GM15510 (cell line): ENCODE measurements around the gene GLT1D1.

Source experiments
- POLR2A ChIP-seq: IDR thresholded peaks from 3 replicates; pipeline ENCODE4 v1.6.1; 2011; ENCODE audit warnings: borderline replicate concordance; ENCODE audit not compliant: insufficient read length; ENCODE audit errors: extremely low read depth

The GLT1D1 gene

DNA sequence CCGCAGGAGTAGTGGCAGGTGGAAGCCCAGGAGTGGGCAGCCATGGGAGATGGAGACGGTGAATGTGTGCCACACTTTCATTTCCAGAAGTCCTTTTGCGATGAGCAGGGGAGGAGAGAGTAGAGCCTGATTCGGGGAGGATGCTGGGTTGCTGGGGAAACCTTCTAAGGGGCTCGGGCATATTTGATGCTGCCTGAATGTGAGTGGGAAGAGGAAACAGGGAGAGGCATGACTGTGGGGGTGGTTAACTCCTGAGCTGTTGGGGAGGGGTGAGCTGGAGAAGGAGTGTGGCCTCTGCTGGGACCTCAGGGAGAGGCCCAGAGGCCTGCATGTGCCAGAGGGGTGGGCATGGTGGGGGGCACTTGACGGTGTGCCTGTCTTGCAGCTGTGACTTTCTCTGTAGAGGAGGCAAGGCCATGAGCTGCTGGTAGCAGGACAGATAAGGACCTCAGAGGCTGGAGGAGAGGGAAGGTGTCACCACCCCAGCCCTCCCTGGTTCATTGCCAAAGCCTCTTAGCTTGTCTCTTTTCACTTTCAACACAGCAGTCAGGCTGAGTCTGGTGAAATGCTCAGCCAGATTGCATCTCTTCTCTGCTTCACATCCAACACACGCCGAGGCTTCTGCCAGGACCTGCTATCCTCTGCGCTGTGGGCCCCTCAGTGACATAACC, 11.4 kb downstream of the GLT1D1 start:
- TF ChIP-seq POLR2A = no peak

DNA sequence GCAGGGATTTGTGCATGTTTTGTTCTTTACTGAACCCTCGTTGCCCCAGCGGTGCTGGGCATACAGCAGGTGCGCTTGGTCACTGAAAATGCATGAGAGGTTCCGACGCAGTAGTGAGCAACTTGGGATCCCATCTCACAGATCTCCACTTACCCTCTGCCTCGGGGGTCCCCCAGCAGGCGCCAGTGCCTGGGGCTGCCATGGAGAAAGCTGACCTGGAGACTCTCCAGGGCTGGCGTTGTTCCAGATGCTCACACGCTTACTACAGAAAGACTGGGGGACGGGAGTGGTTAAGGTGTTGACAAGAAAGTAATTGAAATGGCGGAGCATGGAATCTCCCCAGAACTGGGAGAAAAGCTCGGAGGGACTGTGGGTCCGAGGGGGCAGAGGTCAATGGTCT, 14.2 kb downstream of the GLT1D1 start:
- no peak for TF ChIP-seq POLR2A

DNA sequence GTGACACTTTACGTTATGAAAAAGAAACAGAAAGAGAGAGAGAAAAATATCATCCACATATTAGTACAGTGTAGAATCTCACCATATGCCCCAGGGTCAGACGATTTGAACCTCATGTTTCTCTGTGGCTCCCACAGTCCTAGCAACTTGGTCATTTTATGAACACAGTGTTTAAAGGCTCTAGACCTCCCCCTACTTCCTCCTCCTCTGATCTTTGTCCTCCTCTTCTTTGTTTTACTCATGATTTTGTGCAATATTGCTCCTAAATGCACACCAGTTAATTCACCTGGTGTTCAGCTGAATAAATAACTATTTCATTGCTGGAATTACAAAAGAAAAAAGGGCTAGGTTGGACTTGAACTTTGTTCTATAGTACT, 18.2 kb downstream of the GLT1D1 start:
- no peak for TF ChIP-seq POLR2A

DNA sequence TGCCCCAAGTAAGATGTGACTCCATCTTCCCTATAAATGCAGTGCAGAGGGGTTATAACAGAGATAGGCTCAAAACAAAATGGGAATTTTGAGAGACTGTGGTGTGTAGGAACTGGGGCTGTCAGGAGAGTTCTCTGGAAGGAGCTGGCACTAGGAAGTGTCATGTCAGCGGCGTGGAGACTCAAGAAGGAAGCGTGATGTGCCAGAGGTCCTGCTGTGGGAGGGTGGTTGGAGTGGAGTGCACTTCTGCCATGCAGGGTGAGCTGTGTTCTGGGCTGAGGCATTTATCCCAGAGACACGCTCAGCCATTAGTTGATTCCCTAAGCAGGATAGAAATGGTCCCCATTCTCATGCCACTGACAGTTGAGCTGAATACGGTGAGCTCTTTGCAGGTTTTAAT, 19.0 kb downstream of the GLT1D1 start:
- no peak for TF ChIP-seq POLR2A

DNA sequence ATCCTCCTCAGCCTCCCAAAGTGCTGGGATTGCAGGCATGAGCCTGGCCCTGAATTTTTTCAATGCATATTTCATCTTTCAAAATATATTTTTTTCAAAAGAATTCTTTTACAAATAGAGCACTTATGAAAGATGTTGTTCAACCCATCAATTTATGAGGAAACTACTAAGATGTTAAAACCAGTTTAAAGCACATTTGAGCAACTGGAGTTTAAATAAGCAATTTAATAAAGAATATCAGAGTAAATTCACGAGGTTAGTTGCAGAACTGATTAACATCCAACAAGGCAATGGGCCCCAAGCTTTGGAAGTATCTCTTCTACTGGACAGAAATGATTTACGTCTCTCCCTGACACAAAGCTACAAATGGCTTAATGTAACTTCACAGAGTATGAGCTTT, 23.3 kb downstream of the GLT1D1 start:
- TF ChIP-seq POLR2A = no peak

DNA sequence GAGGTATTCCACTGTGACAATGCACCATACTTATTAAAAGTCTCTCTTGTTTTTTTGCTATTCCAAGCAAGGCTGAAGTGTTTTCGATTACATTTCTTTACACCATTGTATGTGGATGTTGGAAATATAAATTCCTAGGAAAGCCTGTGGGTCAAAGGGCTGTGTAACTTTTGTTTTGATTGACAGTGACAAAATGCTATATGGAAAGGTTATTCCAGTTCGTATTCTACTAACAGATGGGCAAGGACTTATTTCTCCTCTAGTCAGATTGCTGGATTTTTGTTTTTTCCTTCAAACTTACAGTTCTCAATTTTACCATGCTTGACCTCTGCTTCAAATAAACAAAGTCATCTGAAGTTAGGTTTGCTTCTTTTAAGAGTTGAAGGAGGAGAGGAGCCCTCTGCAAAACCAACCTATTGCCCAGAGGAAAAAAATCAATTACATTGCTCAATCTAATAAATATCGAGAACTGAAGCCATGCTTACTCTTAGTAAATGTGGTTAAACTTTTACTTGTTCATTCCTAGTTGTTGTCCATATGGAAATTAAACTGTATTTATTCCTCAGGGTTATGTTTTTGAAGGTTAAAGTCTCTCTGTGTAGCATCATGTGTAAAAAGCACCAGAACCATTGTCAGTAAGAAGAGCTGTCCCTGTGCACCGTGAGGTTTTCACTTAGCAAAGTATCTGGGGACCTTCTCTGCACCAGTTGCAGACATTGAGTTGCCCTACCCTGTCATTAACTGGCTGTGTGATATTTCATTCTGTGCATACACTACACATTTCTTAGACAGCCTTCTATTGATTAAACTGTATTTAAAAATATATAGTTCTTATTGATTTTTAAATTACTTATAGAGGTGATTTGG, 26.9 kb downstream of the GLT1D1 start:
- no peak for TF ChIP-seq POLR2A

DNA sequence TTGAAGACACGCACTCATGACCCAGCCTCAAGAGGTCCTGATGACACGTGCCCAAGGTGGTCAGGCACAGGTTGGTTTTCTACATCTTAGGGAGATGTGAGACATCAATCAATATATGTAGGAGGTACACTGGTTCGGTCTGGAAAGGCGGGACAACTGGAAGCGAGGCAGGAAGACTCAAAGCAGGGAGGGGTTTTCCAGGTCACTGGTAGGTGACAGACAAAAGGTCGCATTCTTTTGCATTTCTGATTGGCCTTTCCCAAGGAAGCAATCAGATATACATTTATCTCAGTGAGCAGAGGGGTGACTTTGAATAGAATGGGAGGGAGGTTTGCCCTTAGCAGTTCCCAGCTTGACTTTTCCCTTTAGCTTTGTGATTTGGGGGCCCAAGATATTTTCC, 38.6 kb downstream of the GLT1D1 start:
- TF ChIP-seq POLR2A = no peak

DNA sequence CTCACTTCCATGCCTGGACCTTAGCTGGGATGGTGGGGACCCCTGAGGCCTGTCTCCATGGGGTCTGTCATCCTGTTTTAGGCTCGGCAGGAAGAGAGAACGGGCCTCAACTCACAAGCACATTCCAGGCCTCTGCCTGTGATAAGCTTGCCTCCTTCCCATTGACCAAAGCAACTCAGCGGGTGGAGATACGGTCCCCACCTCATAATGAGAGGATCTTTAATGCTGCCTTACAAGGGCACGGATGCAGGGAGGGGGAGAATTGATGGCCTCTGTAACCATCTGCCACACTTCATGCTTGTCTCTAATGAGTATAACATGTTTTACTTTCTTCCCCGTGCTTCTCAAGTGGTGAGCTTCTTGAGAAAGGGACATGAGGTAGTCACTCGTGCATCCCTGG, 50.0 kb downstream of the GLT1D1 start:
- no peak for TF ChIP-seq POLR2A

DNA sequence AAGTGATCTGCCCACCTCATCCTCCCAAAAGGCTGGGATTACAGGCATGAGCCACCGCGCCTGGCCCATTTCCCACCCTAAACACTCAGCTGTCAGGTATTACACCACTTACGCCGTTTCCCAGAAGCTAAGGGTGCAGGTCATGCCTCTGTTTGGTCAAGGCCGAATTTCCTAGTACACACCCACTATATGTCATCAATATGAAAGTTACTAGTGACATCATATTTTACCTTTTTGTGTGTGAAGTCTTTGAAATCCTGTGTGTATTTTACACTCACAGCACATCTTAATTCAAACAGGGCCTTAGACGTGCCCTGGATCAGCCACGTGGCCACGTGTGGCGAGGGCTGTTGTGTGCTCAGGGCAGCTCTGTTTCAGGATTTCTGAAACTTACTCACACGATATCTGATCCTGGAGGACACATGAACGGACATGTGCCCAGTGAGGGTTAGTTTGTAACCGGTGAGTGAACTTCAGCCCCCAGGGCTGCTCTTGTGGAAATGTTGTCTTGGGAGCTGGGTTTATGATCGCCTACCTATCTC, 51.8 kb downstream of the GLT1D1 start:
- TF ChIP-seq POLR2A = no peak

DNA sequence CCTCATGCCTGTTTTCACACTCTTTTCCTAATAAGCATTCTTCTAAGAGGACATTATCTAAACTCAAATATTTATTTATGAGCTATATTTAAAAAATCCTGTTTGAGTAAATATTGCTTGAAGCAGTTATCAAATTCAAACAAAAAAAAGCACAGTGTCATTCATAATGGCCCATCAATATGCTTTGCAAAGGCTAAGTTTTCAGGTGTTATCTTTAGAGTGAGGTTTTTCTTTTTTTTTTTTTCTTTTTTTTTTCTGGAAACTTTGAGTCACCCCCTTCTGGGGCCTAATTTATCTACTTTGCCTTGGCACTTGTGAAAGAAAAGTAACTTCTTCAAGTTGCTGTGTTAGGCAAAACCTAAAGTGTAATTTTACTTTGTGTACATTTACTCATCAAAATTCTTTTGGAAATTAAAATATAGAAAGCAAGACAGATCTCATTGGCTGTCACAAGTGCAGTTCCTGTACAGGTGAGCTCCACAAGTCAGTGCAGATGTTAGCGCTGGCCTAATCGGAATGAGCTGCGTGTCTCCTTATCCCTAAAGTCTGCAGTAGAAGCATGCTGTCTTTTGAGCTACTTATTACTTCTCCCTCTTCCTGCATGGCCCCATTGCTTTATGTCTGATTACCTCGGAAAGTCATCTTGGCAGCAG, 53.3 kb downstream of the GLT1D1 start:
- TF ChIP-seq POLR2A = no peak

DNA sequence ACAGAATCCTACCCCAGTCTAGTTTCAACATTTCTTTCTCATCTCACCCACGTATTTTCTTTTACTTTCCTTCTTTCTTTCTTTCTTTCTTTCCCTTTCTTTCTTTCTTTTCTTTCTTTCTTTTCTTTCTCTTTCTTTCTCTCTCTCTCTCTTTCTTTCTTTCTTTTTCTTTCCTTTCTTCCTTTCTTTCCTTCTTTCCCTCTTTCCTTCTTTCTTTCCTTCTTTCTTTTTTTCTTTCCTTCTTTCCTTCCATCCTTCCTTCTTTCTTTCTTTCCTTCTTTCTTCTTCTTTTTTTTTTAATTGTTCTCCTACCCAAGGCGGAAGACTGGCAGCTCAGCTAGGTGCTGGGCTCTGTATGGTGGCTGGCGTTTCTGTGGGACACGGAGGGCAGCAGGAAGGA, 55.0 kb downstream of the GLT1D1 start:
- TF ChIP-seq POLR2A = no peak

DNA sequence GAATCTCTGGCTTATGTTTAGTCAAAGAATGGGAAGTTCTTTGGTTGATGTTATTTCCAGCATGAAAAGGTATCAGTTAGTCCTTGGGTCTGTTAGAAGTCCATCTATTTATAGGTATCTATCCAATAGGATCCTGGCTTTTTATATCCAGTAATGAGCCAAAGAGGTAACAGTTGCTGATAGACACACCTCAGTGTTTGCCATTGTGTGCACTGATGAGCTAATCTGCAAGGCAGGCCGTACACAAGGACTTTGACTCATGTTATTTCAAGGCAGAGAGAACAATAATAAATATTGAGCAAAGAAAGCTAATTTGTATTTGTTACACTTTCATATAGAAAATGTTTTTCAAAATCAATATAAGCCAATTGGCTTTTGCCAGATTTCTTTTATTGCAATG, 56.4 kb downstream of the GLT1D1 start:
- no peak for TF ChIP-seq POLR2A

DNA sequence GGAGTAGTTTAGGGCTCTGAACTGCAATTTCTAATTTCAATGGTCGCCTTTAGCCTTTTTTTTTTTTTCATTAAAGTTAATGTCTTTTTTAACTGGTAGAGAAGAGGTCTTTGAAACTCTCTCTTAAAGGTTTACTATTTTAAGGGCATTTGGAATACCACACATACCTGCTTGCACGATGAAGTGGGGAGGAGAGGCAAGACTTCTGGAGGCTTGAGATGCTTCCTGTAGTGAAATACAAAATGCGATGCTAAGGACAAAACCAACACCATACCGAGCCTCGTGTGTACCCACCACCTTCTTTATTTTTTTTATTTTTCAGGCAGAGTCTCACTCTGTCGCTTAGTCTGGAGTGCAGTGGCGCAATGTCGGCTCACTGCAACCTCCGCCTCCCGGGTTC, 57.4 kb downstream of the GLT1D1 start:
- TF ChIP-seq POLR2A = no peak

DNA sequence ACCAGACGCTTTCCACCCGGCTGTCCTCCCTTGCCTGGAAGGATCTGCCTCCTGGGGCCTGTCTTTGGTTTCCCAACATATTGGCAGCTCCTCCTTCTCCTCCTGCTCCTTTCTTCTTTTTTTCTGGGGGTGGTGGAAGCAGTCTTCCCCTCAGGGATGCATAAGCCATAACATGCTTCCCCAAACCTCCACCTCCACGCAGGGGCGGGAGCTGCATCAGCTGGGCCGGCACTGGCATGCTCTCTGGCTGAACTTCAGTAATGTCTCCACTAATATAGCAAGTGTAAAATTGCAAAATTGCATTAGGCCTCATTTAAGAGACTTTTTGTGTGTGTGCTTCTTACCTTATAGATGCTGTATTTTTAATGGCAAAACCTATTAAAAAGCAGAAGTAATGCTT, 58.6 kb downstream of the GLT1D1 start:
- no peak for TF ChIP-seq POLR2A

DNA sequence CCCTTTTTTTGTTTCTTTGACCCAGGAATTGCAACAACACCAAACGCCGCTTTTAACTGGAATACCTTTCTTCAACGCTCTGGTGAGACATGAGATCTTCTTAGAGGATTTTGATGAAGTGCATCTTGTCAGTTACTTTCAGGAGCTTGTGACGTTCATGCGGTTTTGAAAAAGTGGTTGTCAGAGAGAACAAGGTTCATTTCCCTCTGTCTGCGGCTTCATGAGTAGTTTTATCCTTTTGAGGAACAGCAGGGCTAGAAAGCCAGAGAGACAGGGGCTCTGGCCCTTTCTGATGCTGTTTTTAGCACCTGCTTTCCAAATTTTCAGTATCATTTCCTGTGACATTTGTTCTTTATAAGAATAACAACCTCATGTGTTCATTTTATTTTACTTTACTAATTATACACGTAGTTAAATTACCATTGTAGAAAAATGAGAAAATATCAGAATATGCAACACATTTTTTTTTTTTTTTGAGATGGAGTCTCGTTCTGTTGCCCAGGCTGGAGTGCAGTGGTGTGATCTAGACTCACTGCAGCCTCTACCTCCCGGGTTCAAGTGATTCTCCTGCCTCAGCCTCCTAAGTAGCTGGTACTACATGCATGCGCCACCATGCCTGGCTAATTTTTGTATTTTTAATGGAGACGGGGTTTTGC, 61.8 kb downstream of the GLT1D1 start:
- TF ChIP-seq POLR2A = no peak
